GM23338 (cell line): Measurements from ENCODE around the gene THBS2. TPM values are rescaled to one million over a fixed set of nuclear protein-coding genes. Genes with fewer than 3 reads are reported as not detected.

Experiments used
- ATAC-seq: fragments of 200-7000 bp; cut with Tn5 transposase; 3 replicates; pipeline ENCODE4 v1.9.1; 2020
- DNase-seq: peaks from one replicate; pipeline ENCODE4 v3.0.0-alpha.2; 2015; ENCODE audit warnings: low spot score
- H2AFZ ChIP-seq: fragments of 200-600 bp; sonication (generic); 2 replicates; pipeline ENCODE4 v1.8.0; 2016; ENCODE audit warnings: antibody characterized with exemption, mild to moderate bottlenecking, moderate library complexity
- H3F3A ChIP-seq: fragments of 200-600 bp; sonication (generic); replicated peaks from 2 replicates; pipeline ENCODE4 v1.8.0; 2017; ENCODE audit warnings: antibody characterized with exemption, mixed run types, low read depth
- H3K27ac ChIP-seq: fragments of 200-600 bp; sonication (generic); 2 replicates; pipeline ENCODE4 v1.6.1; 2016; ENCODE audit warnings: low read depth
- H3K27me3 ChIP-seq: fragments of 200-600 bp; sonication (generic); 2 replicates; pipeline ENCODE4 v1.8.0; 2016; ENCODE audit warnings: mild to moderate bottlenecking, mixed run types, moderate library complexity; ENCODE audit not compliant: insufficient read depth
- H3K36me3 ChIP-seq: fragments of 200-600 bp; sonication (generic); 2 replicates; pipeline ENCODE4 v1.8.0; 2016; ENCODE audit warnings: mild to moderate bottlenecking; ENCODE audit not compliant: insufficient read depth
- H3K4me1 ChIP-seq: fragments of 200-600 bp; sonication (generic); 2 replicates; pipeline ENCODE4 v1.8.0; 2016; ENCODE audit warnings: mild to moderate bottlenecking, moderate library complexity; ENCODE audit not compliant: insufficient read depth
- H3K4me2 ChIP-seq: fragments of 200-600 bp; sonication (generic); 2 replicates; pipeline ENCODE4 v1.7.1; 2017; ENCODE audit warnings: mixed run types
- H3K4me3 ChIP-seq: fragments of 200-600 bp; sonication (generic); 2 replicates; pipeline ENCODE4 v1.6.1; 2016; ENCODE audit warnings: mixed run types
- H3K79me2 ChIP-seq: fragments of 200-600 bp; sonication (generic); replicated peaks from 2 replicates; pipeline ENCODE4 v1.8.0; 2017; ENCODE audit warnings: mild to moderate bottlenecking; ENCODE audit not compliant: insufficient read depth
- H3K9me2 ChIP-seq: fragments of 200-600 bp; sonication (generic); 2 replicates; pipeline ENCODE4 v1.8.0; 2017; ENCODE audit not compliant: insufficient read depth
- H4K20me1 ChIP-seq: fragments of 200-600 bp; sonication (generic); replicated peaks from 2 replicates; pipeline ENCODE4 v1.8.0; 2017; ENCODE audit warnings: mild to moderate bottlenecking; ENCODE audit not compliant: insufficient read depth
- H3K27ac Mint-ChIP-seq: 2 replicates; pipeline ENCODE4 v1.8.0; 2020; ENCODE audit warnings: inconsistent platforms, mild to moderate bottlenecking, moderate library complexity, mixed read lengths
- H3K27me3 Mint-ChIP-seq: 3 replicates; pipeline ENCODE4 v1.8.0; 2022; ENCODE audit warnings: low read depth, mild to moderate bottlenecking, moderate library complexity, mixed read lengths, inconsistent platforms; ENCODE audit not compliant: insufficient read depth, poor library complexity
- H3K36me3 Mint-ChIP-seq: 3 replicates; pipeline ENCODE4 v1.8.0; 2021; ENCODE audit warnings: low read depth, mild to moderate bottlenecking, inconsistent platforms, moderate library complexity, mixed read lengths
- H3K4me1 Mint-ChIP-seq: 3 replicates; pipeline ENCODE4 v1.8.0; 2020; ENCODE audit warnings: mild to moderate bottlenecking, inconsistent platforms, mixed read lengths
- H3K4me3 Mint-ChIP-seq: 3 replicates; pipeline ENCODE4 v1.8.0; 2021; ENCODE audit warnings: moderate library complexity, mild to moderate bottlenecking, inconsistent platforms, mixed read lengths
- H3K9me3 Mint-ChIP-seq: 3 replicates; pipeline ENCODE4 v1.8.0; 2020; ENCODE audit warnings: moderate library complexity, mild to moderate bottlenecking, inconsistent platforms, mixed read lengths
- CTCF ChIP-seq, 2 experiments: fragments of 200-600 bp in 1 of 2; sonication (generic) in 1 of 2; conservative IDR thresholded peaks; 2 replicates each; pipeline versions ENCODE4 v1.5.1 to v1.6.1; 2016 to 2017; ENCODE audit warnings: antibody characterized with exemption in 2 of 2, low read depth in 2 of 2, mild to moderate bottlenecking in 2 of 2, moderate library complexity in 1 of 2
- ETS1 ChIP-seq: IDR thresholded peaks from 2 replicates; pipeline ENCODE4 v1.6.1; 2016; ENCODE audit warnings: antibody characterized with exemption
- EZH2 ChIP-seq: fragments of 200-600 bp; sonication (generic); IDR thresholded peaks from one replicate; pipeline ENCODE4 v1.8.0; 2017; ENCODE audit warnings: antibody characterized with exemption, mild to moderate bottlenecking, low read depth; ENCODE audit not compliant: unreplicated experiment
- EZH2phosphoT487 ChIP-seq: fragments of 200-600 bp; sonication (generic); IDR thresholded peaks from one replicate; pipeline ENCODE4 v1.8.1; 2018; ENCODE audit warnings: antibody characterized with exemption; ENCODE audit not compliant: unreplicated experiment
- NANOG ChIP-seq: IDR thresholded peaks from 2 replicates; pipeline ENCODE4 v1.6.1; 2016; ENCODE audit warnings: antibody characterized with exemption, borderline replicate concordance
- POLR2AphosphoS5 ChIP-seq: IDR thresholded peaks from 2 replicates; pipeline ENCODE4 v1.6.1; 2016; ENCODE audit warnings: antibody characterized with exemption, low read depth
- REST ChIP-seq: IDR thresholded peaks from one replicate; pipeline ENCODE4 v1.6.1; 2018; ENCODE audit warnings: antibody characterized with exemption; ENCODE audit not compliant: unreplicated experiment
- ZNF114 ChIP-seq: fragments of 250-450 bp; sonication (Bioruptor Pico); IDR thresholded peaks from 2 replicates; pipeline ENCODE4 v1.5.0; 2020; ENCODE audit warnings: mild to moderate bottlenecking, moderate library complexity
- ZNF331 ChIP-seq: fragments of 250-450 bp; sonication (Bioruptor Pico); IDR thresholded peaks from 2 replicates; pipeline ENCODE4 v1.5.0; 2020; ENCODE audit warnings: low read depth, mild to moderate bottlenecking, moderate library complexity
- polyA plus RNA-seq: library from polyadenylated mRNA; unstranded; fragments of >200 nt; fragmentation: Nextera tagmentation; extraction: Ambion mirVana; gene quantifications from 2 replicates; pipeline ENCODE4 v1.2.1, GENCODE V29; 2016
- total RNA-seq: library from RNA; depleted of rRNA; stranded (reverse); fragments of >200 nt; shearing (Covaris generic); gene quantifications from 2 replicates; pipeline ENCODE4 v1.2.3, GENCODE V29; 2014
- TF ChIP-seq, protein P1 (sequence below): fragments of 250-450 bp; sonication (Bioruptor Pico); IDR thresholded peaks from 2 replicates; pipeline ENCODE4 v1.5.0; 2020; ENCODE audit warnings: mild to moderate bottlenecking, moderate library complexity

Gene THBS2
- total and polyA plus RNA-seq, 2 experiments from 2014 or later = 7.9 to 44.7 TPM

DNA sequence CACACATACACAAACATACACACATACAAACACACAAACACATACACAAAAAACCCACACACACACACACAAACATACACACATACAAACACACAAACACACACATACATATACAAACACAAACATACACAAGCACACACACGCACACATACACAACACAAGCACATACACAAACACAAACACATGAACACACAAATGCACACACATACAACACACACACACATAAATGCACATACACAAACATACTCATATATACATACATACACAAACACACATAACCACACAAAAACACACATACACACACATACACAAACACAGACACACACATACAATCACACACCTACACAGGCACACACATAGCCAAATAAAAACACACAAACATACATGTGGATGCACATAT, 30.3 kb upstream of the THBS2 start:
- Histone ChIP-seq H3K4me3 (no peak overlapping the region), H3K27me3 (no peaks in the 10 kb centered on the region), H3F3A (no peaks in the 10 kb centered on the region), H3K27ac (no peak overlapping the region), H3K4me1 (no peaks in the 10 kb centered on the region), H2AFZ (no peak overlapping the region), H3K36me3 (no peaks in the 10 kb centered on the region), H4K20me1 (no peaks in the 10 kb centered on the region), H3K4me2 (no peak overlapping the region), H3K9me2 (no peaks in the 10 kb centered on the region), H3K79me2 (no peaks in the 10 kb centered on the region)
- no peak for TF ChIP-seq NANOG
- no peak for TF ChIP-seq ZNF114 (CRISPR knock-in tag)
- no peak for TF ChIP-seq EZH2
- TF ChIP-seq, protein P1, sequence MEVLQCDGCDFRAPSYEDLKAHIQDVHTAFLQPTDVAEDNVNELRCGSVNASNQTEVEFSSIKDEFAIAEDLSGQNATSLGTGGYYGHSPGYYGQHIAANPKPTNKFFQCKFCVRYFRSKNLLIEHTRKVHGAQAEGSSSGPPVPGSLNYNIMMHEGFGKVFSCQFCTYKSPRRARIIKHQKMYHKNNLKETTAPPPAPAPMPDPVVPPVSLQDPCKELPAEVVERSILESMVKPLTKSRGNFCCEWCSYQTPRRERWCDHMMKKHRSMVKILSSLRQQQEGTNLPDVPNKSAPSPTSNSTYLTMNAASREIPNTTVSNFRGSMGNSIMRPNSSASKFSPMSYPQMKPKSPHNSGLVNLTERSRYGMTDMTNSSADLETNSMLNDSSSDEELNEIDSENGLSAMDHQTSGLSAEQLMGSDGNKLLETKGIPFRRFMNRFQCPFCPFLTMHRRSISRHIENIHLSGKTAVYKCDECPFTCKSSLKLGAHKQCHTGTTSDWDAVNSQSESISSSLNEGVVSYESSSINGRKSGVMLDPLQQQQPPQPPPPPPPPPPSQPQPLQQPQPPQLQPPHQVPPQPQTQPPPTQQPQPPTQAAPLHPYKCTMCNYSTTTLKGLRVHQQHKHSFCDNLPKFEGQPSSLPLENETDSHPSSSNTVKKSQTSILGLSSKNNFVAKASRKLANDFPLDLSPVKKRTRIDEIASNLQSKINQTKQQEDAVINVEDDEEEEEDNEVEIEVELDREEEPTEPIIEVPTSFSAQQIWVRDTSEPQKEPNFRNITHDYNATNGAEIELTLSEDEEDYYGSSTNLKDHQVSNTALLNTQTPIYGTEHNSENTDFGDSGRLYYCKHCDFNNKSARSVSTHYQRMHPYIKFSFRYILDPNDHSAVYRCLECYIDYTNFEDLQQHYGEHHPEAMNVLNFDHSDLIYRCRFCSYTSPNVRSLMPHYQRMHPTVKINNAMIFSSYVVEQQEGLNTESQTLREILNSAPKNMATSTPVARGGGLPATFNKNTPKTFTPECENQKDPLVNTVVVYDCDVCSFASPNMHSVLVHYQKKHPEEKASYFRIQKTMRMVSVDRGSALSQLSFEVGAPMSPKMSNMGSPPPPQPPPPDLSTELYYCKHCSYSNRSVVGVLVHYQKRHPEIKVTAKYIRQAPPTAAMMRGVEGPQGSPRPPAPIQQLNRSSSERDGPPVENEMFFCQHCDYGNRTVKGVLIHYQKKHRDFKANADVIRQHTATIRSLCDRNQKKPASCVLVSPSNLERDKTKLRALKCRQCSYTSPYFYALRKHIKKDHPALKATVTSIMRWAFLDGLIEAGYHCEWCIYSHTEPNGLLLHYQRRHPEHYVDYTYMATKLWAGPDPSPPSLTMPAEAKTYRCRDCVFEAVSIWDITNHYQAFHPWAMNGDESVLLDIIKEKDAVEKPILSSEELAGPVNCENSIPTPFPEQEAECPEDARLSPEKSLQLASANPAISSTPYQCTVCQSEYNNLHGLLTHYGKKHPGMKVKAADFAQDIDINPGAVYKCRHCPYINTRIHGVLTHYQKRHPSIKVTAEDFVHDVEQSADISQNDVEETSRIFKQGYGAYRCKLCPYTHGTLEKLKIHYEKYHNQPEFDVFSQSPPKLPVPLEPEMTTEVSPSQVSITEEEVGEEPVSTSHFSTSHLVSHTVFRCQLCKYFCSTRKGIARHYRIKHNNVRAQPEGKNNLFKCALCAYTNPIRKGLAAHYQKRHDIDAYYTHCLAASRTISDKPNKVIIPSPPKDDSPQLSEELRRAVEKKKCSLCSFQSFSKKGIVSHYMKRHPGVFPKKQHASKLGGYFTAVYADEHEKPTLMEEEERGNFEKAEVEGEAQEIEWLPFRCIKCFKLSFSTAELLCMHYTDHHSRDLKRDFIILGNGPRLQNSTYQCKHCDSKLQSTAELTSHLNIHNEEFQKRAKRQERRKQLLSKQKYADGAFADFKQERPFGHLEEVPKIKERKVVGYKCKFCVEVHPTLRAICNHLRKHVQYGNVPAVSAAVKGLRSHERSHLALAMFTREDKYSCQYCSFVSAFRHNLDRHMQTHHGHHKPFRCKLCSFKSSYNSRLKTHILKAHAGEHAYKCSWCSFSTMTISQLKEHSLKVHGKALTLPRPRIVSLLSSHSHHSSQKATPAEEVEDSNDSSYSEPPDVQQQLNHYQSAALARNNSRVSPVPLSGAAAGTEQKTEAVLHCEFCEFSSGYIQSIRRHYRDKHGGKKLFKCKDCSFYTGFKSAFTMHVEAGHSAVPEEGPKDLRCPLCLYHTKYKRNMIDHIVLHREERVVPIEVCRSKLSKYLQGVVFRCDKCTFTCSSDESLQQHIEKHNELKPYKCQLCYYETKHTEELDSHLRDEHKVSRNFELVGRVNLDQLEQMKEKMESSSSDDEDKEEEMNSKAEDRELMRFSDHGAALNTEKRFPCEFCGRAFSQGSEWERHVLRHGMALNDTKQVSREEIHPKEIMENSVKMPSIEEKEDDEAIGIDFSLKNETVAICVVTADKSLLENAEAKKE (CRISPR knock-in tag) = no peak
- no peak for TF ChIP-seq REST
- no peak for TF ChIP-seq ETS1
- no peak for TF ChIP-seq CTCF (conservative IDR thresholded peaks at IDR 0.05; ENCODE audit: low read depth in 2 of 2)
- TF ChIP-seq EZH2phosphoT487 = no peak
- no peak for TF ChIP-seq POLR2AphosphoS5
- TF ChIP-seq ZNF331 (CRISPR knock-in tag) = no peak
- Mint-ChIP-seq H3K4me3 (no peak overlapping the region), H3K27ac (no peak overlapping the region), H3K36me3 (no peaks in the 10 kb centered on the region), H3K9me3 (no peaks in the 10 kb centered on the region; the same call in 2 of the 3 replicates), H3K27me3 (no peaks in the 10 kb centered on the region), H3K4me1 (no peaks in the 10 kb centered on the region)
- ATAC-seq (no peak), DNase-seq (no peak)
